GM12873 (cell line): ENCODE data around the gene PIP4K2A.

Experiments used
- TF ChIP-seq, protein P1 (sequence below): IDR thresholded peaks from 2 replicates; pipeline ENCODE4 v1.5.1; 2012; ENCODE audit warnings: low read depth, mild to moderate bottlenecking, moderate library complexity, low read length, control low read depth; ENCODE audit not compliant: insufficient read depth; ENCODE audit errors: missing control alignments

The PIP4K2A gene

GRCh38 chr10:22681783-22682183, 32.6 kb downstream of the PIP4K2A start:
- TF ChIP-seq, protein P1, sequence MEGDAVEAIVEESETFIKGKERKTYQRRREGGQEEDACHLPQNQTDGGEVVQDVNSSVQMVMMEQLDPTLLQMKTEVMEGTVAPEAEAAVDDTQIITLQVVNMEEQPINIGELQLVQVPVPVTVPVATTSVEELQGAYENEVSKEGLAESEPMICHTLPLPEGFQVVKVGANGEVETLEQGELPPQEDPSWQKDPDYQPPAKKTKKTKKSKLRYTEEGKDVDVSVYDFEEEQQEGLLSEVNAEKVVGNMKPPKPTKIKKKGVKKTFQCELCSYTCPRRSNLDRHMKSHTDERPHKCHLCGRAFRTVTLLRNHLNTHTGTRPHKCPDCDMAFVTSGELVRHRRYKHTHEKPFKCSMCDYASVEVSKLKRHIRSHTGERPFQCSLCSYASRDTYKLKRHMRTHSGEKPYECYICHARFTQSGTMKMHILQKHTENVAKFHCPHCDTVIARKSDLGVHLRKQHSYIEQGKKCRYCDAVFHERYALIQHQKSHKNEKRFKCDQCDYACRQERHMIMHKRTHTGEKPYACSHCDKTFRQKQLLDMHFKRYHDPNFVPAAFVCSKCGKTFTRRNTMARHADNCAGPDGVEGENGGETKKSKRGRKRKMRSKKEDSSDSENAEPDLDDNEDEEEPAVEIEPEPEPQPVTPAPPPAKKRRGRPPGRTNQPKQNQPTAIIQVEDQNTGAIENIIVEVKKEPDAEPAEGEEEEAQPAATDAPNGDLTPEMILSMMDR = no peak

GRCh38 chr10:22681301-22681700, 33.1 kb downstream of the PIP4K2A start:
- TF ChIP-seq, protein P1 = no peak

DNA sequence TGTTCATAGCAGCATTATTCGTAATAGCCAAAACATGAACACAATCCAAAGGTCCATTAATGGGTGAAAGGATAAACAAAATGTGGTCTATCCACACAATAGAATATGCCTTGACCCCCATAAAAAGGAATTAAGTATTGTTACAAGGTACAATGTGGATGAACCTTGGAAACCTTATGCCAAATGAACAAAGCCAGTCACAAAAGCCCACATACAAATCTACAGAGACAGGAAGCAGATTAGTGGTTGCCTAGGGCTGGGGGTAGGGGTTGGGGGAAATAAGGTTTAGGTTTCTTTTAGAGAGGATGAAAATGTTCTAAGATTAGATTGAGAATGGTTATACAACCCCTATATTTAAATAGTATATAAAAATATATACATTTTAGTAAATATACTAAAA, 34.8 kb downstream of the PIP4K2A start:
- TF ChIP-seq, protein P1 = no peak

- TF ChIP-seq, protein P1 = no peak
Measured at GRCh38 chr10:22677333-22677732, 37.0 kb downstream of the PIP4K2A start.

GRCh38 chr10:22676435-22676834, 37.9 kb downstream of the PIP4K2A start:
- TF ChIP-seq, protein P1 = no peak

GRCh38 chr10:22674573-22674930, 39.8 kb downstream of the PIP4K2A start:
- TF ChIP-seq, protein P1 = no peak

- TF ChIP-seq, protein P1 = no peak
Measured at GRCh38 chr10:22673785-22674572, 40.4 kb downstream of the PIP4K2A start.

GRCh38 chr10:22673091-22673392, 41.3 kb downstream of the PIP4K2A start:
- TF ChIP-seq, protein P1 = no peak
